HCT116 (cell line): ENCODE measurements around the gene TMEM52.

Source experiments
- EZH2 ChIP-seq: fragments of 200-600 bp; sonication (generic); IDR thresholded peaks from 2 replicates; pipeline ENCODE4 v1.6.1; 2017; ENCODE audit warnings: antibody characterized with exemption, mixed run types
- JUND ChIP-seq: IDR thresholded peaks from 2 replicates; pipeline ENCODE4 v1.6.1; 2012
- POLR2A ChIP-seq: IDR thresholded peaks from 2 replicates; pipeline ENCODE4 v1.7.0; 2011; ENCODE audit warnings: borderline replicate concordance; ENCODE audit not compliant: insufficient read depth, insufficient read length; ENCODE audit errors: extremely low read depth
- SIN3A ChIP-seq: IDR thresholded peaks from 2 replicates; pipeline ENCODE4 v1.6.1; 2012; ENCODE audit warnings: low read depth
- TF ChIP-seq, protein P1 (sequence below), 3 experiments: fragments of 200-600 bp in 1 of 3; sonication (generic) in 1 of 3; IDR thresholded peaks in 2 of 3; conservative IDR thresholded peaks in 1 of 3; 2 replicates each; pipeline ENCODE4 v1.5.1; 2012 to 2017; ENCODE audit warnings: low read depth in 2 of 3, low read length in 2 of 3, antibody characterized with exemption in 1 of 3, borderline replicate concordance in 1 of 3, control low read depth in 1 of 3, mild to moderate bottlenecking in 1 of 3, mixed read lengths in 1 of 3, mixed run types in 1 of 3, moderate library complexity in 1 of 3; ENCODE audit not compliant: insufficient read depth in 1 of 3
- TF ChIP-seq, protein P2 (sequence below): IDR thresholded peaks from 2 replicates; pipeline ENCODE4 v1.6.1; 2012; ENCODE audit warnings: low read depth
- TF ChIP-seq, protein P3 (sequence below): IDR thresholded peaks from 2 replicates; pipeline ENCODE4 v1.6.1; 2012
- TF ChIP-seq, protein P4 (sequence below): IDR thresholded peaks from 2 replicates; pipeline ENCODE4 v1.6.1; 2012

DNA sequence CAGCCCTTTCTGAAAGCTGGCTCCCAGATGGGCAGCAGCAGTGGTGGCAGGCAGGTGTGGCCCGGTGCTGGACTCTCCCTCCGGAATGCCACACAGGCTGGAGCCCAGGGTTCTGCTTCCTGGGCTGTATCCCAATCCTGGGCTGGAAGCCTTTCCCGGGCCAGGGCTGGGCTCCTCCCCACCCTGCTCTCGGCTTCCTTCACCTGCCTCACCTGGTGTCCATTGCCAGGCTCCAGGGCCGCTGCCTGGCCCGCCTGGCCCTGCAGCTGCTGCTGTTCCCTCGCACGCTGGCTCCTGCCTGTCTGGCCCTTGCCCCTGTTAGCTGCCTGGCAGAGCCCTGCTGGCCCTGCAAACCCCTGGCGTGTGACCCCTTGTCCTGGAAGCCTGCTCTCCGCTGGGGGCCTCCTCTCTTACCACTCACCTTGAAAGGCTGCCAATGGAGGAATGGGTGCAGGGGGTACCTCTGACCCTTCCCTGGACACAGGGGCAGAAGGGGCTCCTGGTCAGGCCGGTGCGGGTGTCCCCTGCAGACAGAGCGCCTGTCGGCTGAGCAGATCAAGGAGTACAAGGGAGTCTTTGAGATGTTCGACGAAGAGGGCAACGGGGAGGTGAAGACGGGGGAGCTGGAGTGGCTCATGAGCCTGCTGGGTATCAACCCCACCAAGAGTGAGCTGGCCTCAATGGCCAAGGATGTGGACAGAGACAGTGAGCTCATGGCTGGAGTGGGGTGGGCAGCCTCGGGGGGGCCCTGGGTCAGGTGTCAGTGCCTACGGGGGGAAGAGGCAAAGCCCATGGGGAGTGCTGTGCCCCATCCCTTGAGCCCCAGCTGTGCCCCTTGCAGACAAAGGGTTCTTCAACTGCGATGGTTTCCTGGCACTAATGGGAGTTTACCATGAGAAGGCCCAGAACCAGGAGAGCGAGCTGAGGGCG, 2.9 kb downstream of the TMEM52 start:
- no peak for TF ChIP-seq POLR2A
- TF ChIP-seq, protein P1, sequence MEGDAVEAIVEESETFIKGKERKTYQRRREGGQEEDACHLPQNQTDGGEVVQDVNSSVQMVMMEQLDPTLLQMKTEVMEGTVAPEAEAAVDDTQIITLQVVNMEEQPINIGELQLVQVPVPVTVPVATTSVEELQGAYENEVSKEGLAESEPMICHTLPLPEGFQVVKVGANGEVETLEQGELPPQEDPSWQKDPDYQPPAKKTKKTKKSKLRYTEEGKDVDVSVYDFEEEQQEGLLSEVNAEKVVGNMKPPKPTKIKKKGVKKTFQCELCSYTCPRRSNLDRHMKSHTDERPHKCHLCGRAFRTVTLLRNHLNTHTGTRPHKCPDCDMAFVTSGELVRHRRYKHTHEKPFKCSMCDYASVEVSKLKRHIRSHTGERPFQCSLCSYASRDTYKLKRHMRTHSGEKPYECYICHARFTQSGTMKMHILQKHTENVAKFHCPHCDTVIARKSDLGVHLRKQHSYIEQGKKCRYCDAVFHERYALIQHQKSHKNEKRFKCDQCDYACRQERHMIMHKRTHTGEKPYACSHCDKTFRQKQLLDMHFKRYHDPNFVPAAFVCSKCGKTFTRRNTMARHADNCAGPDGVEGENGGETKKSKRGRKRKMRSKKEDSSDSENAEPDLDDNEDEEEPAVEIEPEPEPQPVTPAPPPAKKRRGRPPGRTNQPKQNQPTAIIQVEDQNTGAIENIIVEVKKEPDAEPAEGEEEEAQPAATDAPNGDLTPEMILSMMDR (IDR thresholded peaks at IDR 0.05 in 2 of 3, conservative IDR thresholded peaks at IDR 0.05 in 1 of 3; ENCODE audit: borderline replicate concordance in 1 of 3, insufficient read depth in 1 of 3, low read depth in 2 of 3, low read length in 2 of 3), result no peak
- no peak for TF ChIP-seq EZH2
- TF ChIP-seq, protein P2, sequence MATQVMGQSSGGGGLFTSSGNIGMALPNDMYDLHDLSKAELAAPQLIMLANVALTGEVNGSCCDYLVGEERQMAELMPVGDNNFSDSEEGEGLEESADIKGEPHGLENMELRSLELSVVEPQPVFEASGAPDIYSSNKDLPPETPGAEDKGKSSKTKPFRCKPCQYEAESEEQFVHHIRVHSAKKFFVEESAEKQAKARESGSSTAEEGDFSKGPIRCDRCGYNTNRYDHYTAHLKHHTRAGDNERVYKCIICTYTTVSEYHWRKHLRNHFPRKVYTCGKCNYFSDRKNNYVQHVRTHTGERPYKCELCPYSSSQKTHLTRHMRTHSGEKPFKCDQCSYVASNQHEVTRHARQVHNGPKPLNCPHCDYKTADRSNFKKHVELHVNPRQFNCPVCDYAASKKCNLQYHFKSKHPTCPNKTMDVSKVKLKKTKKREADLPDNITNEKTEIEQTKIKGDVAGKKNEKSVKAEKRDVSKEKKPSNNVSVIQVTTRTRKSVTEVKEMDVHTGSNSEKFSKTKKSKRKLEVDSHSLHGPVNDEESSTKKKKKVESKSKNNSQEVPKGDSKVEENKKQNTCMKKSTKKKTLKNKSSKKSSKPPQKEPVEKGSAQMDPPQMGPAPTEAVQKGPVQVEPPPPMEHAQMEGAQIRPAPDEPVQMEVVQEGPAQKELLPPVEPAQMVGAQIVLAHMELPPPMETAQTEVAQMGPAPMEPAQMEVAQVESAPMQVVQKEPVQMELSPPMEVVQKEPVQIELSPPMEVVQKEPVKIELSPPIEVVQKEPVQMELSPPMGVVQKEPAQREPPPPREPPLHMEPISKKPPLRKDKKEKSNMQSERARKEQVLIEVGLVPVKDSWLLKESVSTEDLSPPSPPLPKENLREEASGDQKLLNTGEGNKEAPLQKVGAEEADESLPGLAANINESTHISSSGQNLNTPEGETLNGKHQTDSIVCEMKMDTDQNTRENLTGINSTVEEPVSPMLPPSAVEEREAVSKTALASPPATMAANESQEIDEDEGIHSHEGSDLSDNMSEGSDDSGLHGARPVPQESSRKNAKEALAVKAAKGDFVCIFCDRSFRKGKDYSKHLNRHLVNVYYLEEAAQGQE, result no peak
- no peak for TF ChIP-seq JUND
- TF ChIP-seq, protein P3, sequence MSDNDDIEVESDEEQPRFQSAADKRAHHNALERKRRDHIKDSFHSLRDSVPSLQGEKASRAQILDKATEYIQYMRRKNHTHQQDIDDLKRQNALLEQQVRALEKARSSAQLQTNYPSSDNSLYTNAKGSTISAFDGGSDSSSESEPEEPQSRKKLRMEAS, result no peak
- TF ChIP-seq SIN3A, result no peak
- TF ChIP-seq, protein P4, sequence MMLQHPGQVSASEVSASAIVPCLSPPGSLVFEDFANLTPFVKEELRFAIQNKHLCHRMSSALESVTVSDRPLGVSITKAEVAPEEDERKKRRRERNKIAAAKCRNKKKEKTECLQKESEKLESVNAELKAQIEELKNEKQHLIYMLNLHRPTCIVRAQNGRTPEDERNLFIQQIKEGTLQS, result no peak
